AG04450 (cell line): Measurements from ENCODE around the gene SGTA. TPM values are rescaled to one million over a fixed set of nuclear protein-coding genes. Genes with fewer than 3 reads are reported as not detected.
A peak's percentile ranks its signal among the peaks of the same experiment; 100 is the strongest.

Experiments
- CTCF ChIA-PET: fragments of 300-600, 350-600 bp; formaldehyde crosslinking; extraction: SDS; loops from one replicate; lab custom pipeline; 2022; ENCODE audit warnings: antibody characterized with exemption, inconsistent platforms; lab: Charles Lee
- POLR2A ChIA-PET: fragments of 350-600 bp; formaldehyde crosslinking; extraction: SDS; loops from one replicate; lab custom pipeline; 2021; ENCODE audit warnings: antibody characterized with exemption, inconsistent platforms; lab: Yijun Ruan, JAX
- DNase-seq: peaks from one replicate; pipeline ENCODE4 v3.0.0-alpha.2; 2011; ENCODE audit warnings: low read depth, low spot score
- H3K27ac ChIP-seq: one replicate; pipeline ENCODE4 v1.5.1; 2012; ENCODE audit warnings: low read depth, low read length, control low read depth
- H3K27me3 ChIP-seq: one replicate; pipeline ENCODE4 v1.6.0; 2012; ENCODE audit warnings: low read length; ENCODE audit not compliant: control insufficient read depth, insufficient read depth
- H3K4me3 ChIP-seq: 2 replicates; pipeline ENCODE4 v1.5.1; 2011; ENCODE audit warnings: mild to moderate bottlenecking, low read depth, low read length, control low read depth
- H3K9me3 ChIP-seq: 2 replicates; pipeline ENCODE4 v1.5.1; 2012; ENCODE audit warnings: low read length; ENCODE audit not compliant: control insufficient read depth, insufficient read depth
- CTCF ChIP-seq: IDR thresholded peaks from 2 replicates; pipeline ENCODE4 v1.5.1; 2011; ENCODE audit warnings: low read depth, low read length, control low read depth, inconsistent platforms
- polyA plus RNA-seq: library from polyadenylated mRNA; depleted of rRNA; stranded (reverse); fragments of >200 nt; gene quantifications from 2 replicates; pipeline ENCODE4 v1.2.3, GENCODE V29; 2011

Gene SGTA
- polyA plus RNA-seq, 1 experiment = 44.0 TPM

GRCh38 chr19:2787115-2787514 is 4.0 kb upstream of the SGTA start:
- Histone ChIP-seq H3K9me3 (peaks cover 5% of the 10 kb centered on the region; the same call in 1 of the 2 replicates), H3K27ac (no peak overlapping the region), H3K4me3 (no peak overlapping the region), H3K27me3 (no peaks in the 10 kb centered on the region)
- CTCF ChIA-PET = no interaction called here
- no peak for DNase-seq
- POLR2A ChIA-PET = no interaction called here
- TF ChIP-seq CTCF = no peak

- ChIA-PET CTCF (interaction anchor here (1.0 to 1.3 kb wide), 2 partner anchors 102 to 137 kb away, joined by 3 to 4 read pairs; no protein-coding TSS in a partner anchor), POLR2A (interaction anchor here (1.0 kb wide), 1 partner anchor 309 kb away, joined by 4 read pairs; the partner anchor contains the start of gene GADD45B)
- Histone ChIP-seq H3K27ac (no peak within 1 kb of the TSS), H3K9me3 (peaks cover 5% of the 10 kb centered on the region; the same call in 1 of the 2 replicates), H3K4me3 (peak within 1 kb of the TSS; percentile 88), H3K27me3 (no peaks in the 10 kb centered on the region)
- TF ChIP-seq CTCF = no peak
- peak; percentile 96 for DNase-seq
Measured at GRCh38 chr19:2785244-2785997, 2.3 kb upstream of the SGTA start, which contains the start of gene THOP1. Gene THOP1 (plus strand): TSS chr19:2785503. CDS start chr19:2785663, 160 bp downstream.

- ChIA-PET CTCF (interaction anchor here (1.0 kb wide), 1 partner anchor 13 kb away, joined by 3 read pairs; no protein-coding TSS in a partner anchor), POLR2A (interaction anchor here (0.5 to 0.9 kb wide), 2 partner anchors 61 to 625 kb away, joined by 3 read pairs; no protein-coding TSS in a partner anchor)
- TF ChIP-seq CTCF = no peak
- Histone ChIP-seq H3K27ac (peak overlapping the region; percentile 73), H3K4me3 (peak overlapping the region; percentile 40), H3K9me3 (peaks cover 5% of the 10 kb centered on the region; the same call in 1 of the 2 replicates), H3K27me3 (no peaks in the 10 kb centered on the region)
- no peak for DNase-seq
Measured at GRCh38 chr19:2783781-2784145, 690 bp upstream of the SGTA start.

- H3K27ac ChIP-seq = peak overlapping the region; percentile 75
- no peak for DNase-seq
- H3K4me3 ChIP-seq = peak overlapping the region; percentile 99
- TF ChIP-seq CTCF = no peak
- H3K9me3 ChIP-seq = peaks cover 5% of the 10 kb centered on the region; the same call in 1 of the 2 replicates
- ChIA-PET CTCF (no interaction called here), POLR2A (no interaction called here)
- no peaks in the 10 kb centered on the region for H3K27me3 ChIP-seq
Measured at GRCh38 chr19:2782329-2782935, 641 bp downstream of the SGTA start.

GRCh38 chr19:2780284-2780683 is 2.8 kb downstream of the SGTA start:
- ChIA-PET POLR2A (no interaction called here), CTCF (no interaction called here)
- no peak overlapping the region for H3K27ac ChIP-seq
- no peak for DNase-seq
- H3K9me3 ChIP-seq = peaks cover 5% of the 10 kb centered on the region
- no peaks in the 10 kb centered on the region for H3K27me3 ChIP-seq
- H3K4me3 ChIP-seq = no peak overlapping the region
- no peak for TF ChIP-seq CTCF
